Measurements from ENCODE around the gene ARHGEF18.

ARHGEF18 gene

GRCh38 chr19:7360393-7360984 is 11.8 kb downstream of the ARHGEF18 start:
- no peak for TF ChIP-seq GATA3 (IDR thresholded peaks at IDR 0.05; ENCODE audit: low read depth, low read length)
- no peak for TF ChIP-seq GATA2 (IDR thresholded peaks at IDR 0.05; ENCODE audit: low read depth, low read length)

GRCh38 chr19:7363225-7363624 is 14.5 kb downstream of the ARHGEF18 start:
- no peak for TF ChIP-seq GATA2 (IDR thresholded peaks at IDR 0.05; ENCODE audit: low read depth, low read length)
- no peak for TF ChIP-seq GATA3 (IDR thresholded peaks at IDR 0.05; ENCODE audit: low read depth, low read length)

- TF ChIP-seq GATA2 (IDR thresholded peaks at IDR 0.05; ENCODE audit: low read depth, low read length) (no peak), GATA3 (IDR thresholded peaks at IDR 0.05; ENCODE audit: low read depth, low read length) (no peak)
Measured at GRCh38 chr19:7366701-7367420, 18.1 kb downstream of the ARHGEF18 start.

- TF ChIP-seq GATA2 (IDR thresholded peaks at IDR 0.05; ENCODE audit: low read depth, low read length): no peak
- TF ChIP-seq GATA3 (IDR thresholded peaks at IDR 0.05; ENCODE audit: low read depth, low read length): no peak
Measured at GRCh38 chr19:7368456-7368855, 19.7 kb downstream of the ARHGEF18 start.

- no peak for TF ChIP-seq GATA3 (IDR thresholded peaks at IDR 0.05; ENCODE audit: low read depth, low read length)
- TF ChIP-seq GATA2 (IDR thresholded peaks at IDR 0.05; ENCODE audit: low read depth, low read length): no peak
Measured at GRCh38 chr19:7370546-7370945, 21.8 kb downstream of the ARHGEF18 start.

- TF ChIP-seq GATA2 (IDR thresholded peaks at IDR 0.05; ENCODE audit: low read depth, low read length) (no peak), GATA3 (IDR thresholded peaks at IDR 0.05; ENCODE audit: low read depth, low read length) (no peak)
Measured at GRCh38 chr19:7371001-7371400, 22.3 kb downstream of the ARHGEF18 start.

- TF ChIP-seq GATA2 (IDR thresholded peaks at IDR 0.05; ENCODE audit: low read depth, low read length) (no peak), GATA3 (IDR thresholded peaks at IDR 0.05; ENCODE audit: low read depth, low read length) (no peak)
Measured at GRCh38 chr19:7372810-7373209, 24.1 kb downstream of the ARHGEF18 start.

- no peak for TF ChIP-seq GATA2 (IDR thresholded peaks at IDR 0.05; ENCODE audit: low read depth, low read length)
- TF ChIP-seq GATA3 (IDR thresholded peaks at IDR 0.05; ENCODE audit: low read depth, low read length): no peak
Measured at GRCh38 chr19:7373862-7374261, 25.1 kb downstream of the ARHGEF18 start.

- TF ChIP-seq GATA2 (IDR thresholded peaks at IDR 0.05; ENCODE audit: low read depth, low read length): no peak
- TF ChIP-seq GATA3 (IDR thresholded peaks at IDR 0.05; ENCODE audit: low read depth, low read length): no peak
Measured at GRCh38 chr19:7376151-7376852, 27.6 kb downstream of the ARHGEF18 start.

- TF ChIP-seq GATA3 (IDR thresholded peaks at IDR 0.05; ENCODE audit: low read depth, low read length): no peak
Measured at GRCh38 chr19:7377196-7377595, 28.5 kb downstream of the ARHGEF18 start.

GRCh38 chr19:7381073-7381390 is 32.3 kb downstream of the ARHGEF18 start:
- TF ChIP-seq GATA2 (IDR thresholded peaks at IDR 0.05; ENCODE audit: low read depth, low read length): no peak
- no peak for TF ChIP-seq GATA3 (IDR thresholded peaks at IDR 0.05; ENCODE audit: low read depth, low read length)

GRCh38 chr19:7382694-7383093 is 34.0 kb downstream of the ARHGEF18 start:
- TF ChIP-seq GATA3 (IDR thresholded peaks at IDR 0.05; ENCODE audit: low read depth, low read length): no peak
- TF ChIP-seq GATA2 (IDR thresholded peaks at IDR 0.05; ENCODE audit: low read depth, low read length): no peak

GRCh38 chr19:7383284-7383683 is 34.5 kb downstream of the ARHGEF18 start:
- TF ChIP-seq GATA2 (IDR thresholded peaks at IDR 0.05; ENCODE audit: low read depth, low read length) (no peak), GATA3 (IDR thresholded peaks at IDR 0.05; ENCODE audit: low read depth, low read length) (no peak)

- TF ChIP-seq GATA2 (IDR thresholded peaks at IDR 0.05; ENCODE audit: low read depth, low read length) (no peak), GATA3 (IDR thresholded peaks at IDR 0.05; ENCODE audit: low read depth, low read length) (no peak)
Measured at GRCh38 chr19:7385062-7385461, 36.3 kb downstream of the ARHGEF18 start.

GRCh38 chr19:7386308-7386707 is 37.6 kb downstream of the ARHGEF18 start:
- no peak for TF ChIP-seq GATA3 (IDR thresholded peaks at IDR 0.05; ENCODE audit: low read depth, low read length)
- TF ChIP-seq GATA2 (IDR thresholded peaks at IDR 0.05; ENCODE audit: low read depth, low read length): no peak
